Right cardiac atrium (tissue), 5 donors: ENCODE results near the gene DNAJC9. TPM values are rescaled to one million over a fixed set of nuclear protein-coding genes. Genes with fewer than 3 reads are reported as not detected.
"Not testable (repeated sequence)": the region's sequence is repeated elsewhere in the genome, so short reads cannot be mapped to it uniquely, and the experiment has no call there.

Experiments
- ATAC-seq, 2 donors: fragments of 200-7000 bp; cut with Tn5 transposase; one replicate each; pipeline versions ENCODE4 v1.8.0 to v1.9.1; 2020; ENCODE audit warnings: moderate library complexity in 2 of 2, mild to moderate bottlenecking in 1 of 2
- DNase-seq, 3 donors: peaks; one replicate each; pipeline ENCODE4 v3.0.0-alpha.2; 2020
- H3K27ac ChIP-seq: one replicate; pipeline ENCODE4 v1.5.1; 2013; ENCODE audit warnings: mild to moderate bottlenecking, low read length, control low read depth, moderate library complexity
- H3K27me3 ChIP-seq: one replicate; pipeline ENCODE4 v1.6.1; 2013; ENCODE audit not compliant: control insufficient read depth, insufficient read depth
- H3K4me1 ChIP-seq: one replicate; pipeline ENCODE4 v1.6.1; 2013; ENCODE audit warnings: low read length; ENCODE audit not compliant: control insufficient read depth, insufficient read depth
- H3K4me3 ChIP-seq: one replicate; pipeline ENCODE4 v1.5.1; 2013; ENCODE audit warnings: low read length, control low read depth
- H3K9me3 ChIP-seq: one replicate; pipeline ENCODE4 v1.6.1; 2013; ENCODE audit warnings: low read length; ENCODE audit not compliant: control insufficient read depth
- WGBS: extraction: QIAGEN DNeasy Blood & Tissue Kit; methylation state at CpG from one replicate; pipeline ENCODE4 v1.1.7; 2013; 5-methylcytosine and 5-hydroxymethylcytosine counted together
- intact Hi-C, 4 donors: fragments of 100-400 bp; cut with DNase I; formaldehyde crosslinking; loops; one replicate each; pipeline versions ENCODE4 v1.11.0 to v1.14.0; 2022 to 2023
- polyA plus RNA-seq: library from polyadenylated mRNA; stranded (reverse); fragments of 200-250 nt; gene quantifications from one replicate; pipeline ENCODE4 v1.2.3, GENCODE V29; 2013
- total RNA-seq, 4 donors: library from RNA; stranded (reverse); fragmentation: NEBNext Ultra II Directional; extraction: Animal tissue kit (Norgen Biotek cat#: 25700); gene quantifications; one replicate each; pipeline ENCODE4 v1.2.1, GENCODE V29; 2021
- donor health status: healthy with polysubstance abuse.
- donor health status: DM: no; HTN: yes; CAD: no.
- donor health status: DM: no; HTN: no; CAD: no.
- donor health status: DM: no; HTN: yes; CAD: no; lungs with severe emphysema.
- donor health status: DM: yes; HTN: yes; CAD: no.

Gene DNAJC9
- total and polyA plus RNA-seq, 5 donors, result 6.5 to 10.6 (median 9.8) TPM

DNA sequence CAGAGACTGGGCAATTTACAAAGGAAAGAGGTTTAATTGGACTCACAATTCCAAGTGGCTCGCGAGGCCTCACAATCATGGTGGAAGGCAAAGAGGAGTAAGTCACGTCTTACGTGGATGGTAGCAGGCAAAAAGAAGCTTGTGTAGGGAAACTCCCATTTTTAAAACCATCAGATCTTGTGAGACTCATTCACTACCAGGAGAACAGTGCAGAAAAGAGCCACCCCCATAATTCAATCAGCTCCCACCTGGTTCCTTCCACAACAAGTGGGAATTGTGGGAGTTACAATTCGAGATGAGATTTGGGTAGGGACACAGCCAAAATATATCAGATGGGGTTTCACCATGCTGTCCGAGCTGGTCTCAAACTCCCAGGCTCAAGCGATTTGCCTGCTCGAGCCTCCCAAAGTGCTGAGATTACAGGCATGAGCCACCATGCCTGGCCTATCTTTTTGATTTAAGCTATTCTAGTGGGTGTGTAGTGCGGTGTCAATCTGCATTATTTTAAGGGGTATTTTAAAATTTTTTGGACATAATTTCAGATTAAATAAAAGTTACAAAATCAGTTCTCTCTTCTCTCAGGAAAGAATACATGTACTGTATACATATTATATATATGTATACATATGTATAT lies 14.4 kb upstream of the DNAJC9 start:
- WGBS, result 86% methylated on average over 9 of the region's 9 CpGs
- intact Hi-C loops, result no loop called here
- no peaks in the 10 kb centered on the region for H3K9me3 ChIP-seq
- H3K4me3 ChIP-seq, result no peak overlapping the region
- H3K4me1 ChIP-seq, result no peaks in the 10 kb centered on the region
- H3K27me3 ChIP-seq, result no peaks in the 10 kb centered on the region
- no peak for ATAC-seq
- DNase-seq, result no peak
- no peak overlapping the region for H3K27ac ChIP-seq

DNA sequence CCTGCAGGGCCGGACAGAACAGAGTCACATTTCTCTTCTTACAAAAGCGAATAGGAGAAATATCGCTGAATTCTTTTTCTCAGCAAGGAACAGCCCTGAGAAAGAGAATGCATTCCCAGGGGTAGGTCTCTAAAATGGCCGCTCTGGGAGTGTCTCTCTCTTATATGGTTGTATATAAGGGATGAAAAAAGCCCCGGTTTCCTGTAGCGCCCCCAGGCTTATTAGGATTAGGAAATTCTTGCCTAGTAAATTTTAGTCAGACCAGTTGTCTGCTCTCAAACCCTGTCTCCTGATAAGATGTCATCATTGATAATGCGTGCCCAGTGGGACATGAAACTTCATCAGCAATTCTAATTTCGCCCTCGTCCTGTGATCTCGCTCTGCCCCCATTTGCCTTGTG lies 11.6 kb upstream of the DNAJC9 start:
- WGBS, result 96% methylated on average over 10 of the region's 10 CpGs
- H3K4me1 ChIP-seq, ATAC-seq, H3K4me3 ChIP-seq, intact Hi-C loops, H3K27me3 ChIP-seq, H3K9me3 ChIP-seq, H3K27ac ChIP-seq, DNase-seq: not testable (repeated sequence)

DNA sequence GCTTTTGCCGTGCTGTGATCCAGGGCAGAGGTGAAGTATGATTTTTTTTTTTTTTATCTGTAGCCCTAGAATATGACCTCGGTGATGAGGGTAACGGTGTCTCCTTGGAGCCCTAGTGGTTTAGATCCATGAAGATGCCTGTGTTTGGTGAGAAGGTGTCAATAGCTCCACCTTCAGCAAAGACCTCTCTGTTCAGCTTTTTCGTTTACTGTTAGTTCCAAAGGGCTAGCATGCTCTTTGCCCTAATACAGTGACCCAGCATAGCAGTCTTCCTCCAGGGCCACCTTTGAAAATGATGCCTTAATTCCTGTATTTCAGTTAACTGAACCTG lies 6.1 kb upstream of the DNAJC9 start:
- Histone ChIP-seq H3K27me3 (no peaks in the 10 kb centered on the region), H3K4me3 (peak overlapping the region; percentile 63), H3K9me3 (no peaks in the 10 kb centered on the region), H3K4me1 (peaks cover 4% of the 10 kb centered on the region), H3K27ac (peak overlapping the region; percentile 89)
- DNase-seq, result no peak
- WGBS, result 2% methylated on average over 4 of the region's 4 CpGs
- no peak for ATAC-seq
- intact Hi-C loops, result no loop called here

DNA sequence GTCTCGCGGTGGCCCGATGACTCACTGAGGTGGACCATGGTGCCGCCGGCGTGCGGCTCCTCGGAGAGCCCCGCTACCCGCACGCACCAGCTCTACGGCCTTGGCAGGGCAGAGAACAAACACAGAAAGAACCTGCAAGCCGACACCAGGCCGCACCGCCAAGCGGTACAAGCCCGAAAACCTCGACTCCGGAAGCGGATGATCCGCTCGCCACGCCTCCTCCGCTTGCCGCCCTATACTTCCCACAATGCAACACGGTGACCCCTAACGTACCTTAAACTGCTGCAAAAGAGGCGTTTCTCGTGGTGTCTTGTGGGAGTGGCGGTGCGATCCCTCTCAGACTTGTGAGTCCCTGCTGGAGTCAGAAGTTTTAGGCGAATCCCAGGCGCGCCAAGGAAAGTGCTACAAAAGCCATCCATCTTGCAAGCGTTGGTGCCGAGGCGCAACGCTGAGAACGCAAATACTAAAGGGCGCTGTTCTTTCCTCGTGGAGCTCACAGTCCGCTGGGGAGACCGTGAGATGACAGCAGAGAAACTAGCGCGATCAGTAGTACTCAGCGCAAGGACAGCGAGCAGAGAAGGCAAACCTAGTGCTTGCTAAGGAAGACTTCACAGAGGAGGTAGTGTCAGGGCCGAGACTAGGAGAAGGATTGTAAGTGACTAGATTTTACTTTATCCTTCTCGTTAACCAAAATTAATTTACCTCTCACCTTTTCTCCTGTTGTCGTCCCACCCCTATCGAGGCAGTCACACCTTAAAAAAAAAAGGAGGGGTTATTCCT lies 5.6 kb upstream of the DNAJC9 start, which contains the start of gene MRPS16:
TSS of gene MRPS16 (minus strand) at position 200 of the 780 bp plus-strand sequence. CDS start at position 38, 162 bp downstream.
- Histone ChIP-seq H3K9me3 (no peaks in the 10 kb centered on the region), H3K27ac (peak within 1 kb of the TSS; percentile 89), H3K4me3 (peak within 1 kb of the TSS; percentile 63), H3K4me1 (peaks cover 4% of the 10 kb centered on the region), H3K27me3 (no peaks in the 10 kb centered on the region)
- intact Hi-C loops, result no loop called here
- DNase-seq (peak; percentile 93 to 97 (median 95)), ATAC-seq (peak; percentile 98 to 99)
- under 1% methylated on average over 51 of the region's 51 CpGs for WGBS

DNA sequence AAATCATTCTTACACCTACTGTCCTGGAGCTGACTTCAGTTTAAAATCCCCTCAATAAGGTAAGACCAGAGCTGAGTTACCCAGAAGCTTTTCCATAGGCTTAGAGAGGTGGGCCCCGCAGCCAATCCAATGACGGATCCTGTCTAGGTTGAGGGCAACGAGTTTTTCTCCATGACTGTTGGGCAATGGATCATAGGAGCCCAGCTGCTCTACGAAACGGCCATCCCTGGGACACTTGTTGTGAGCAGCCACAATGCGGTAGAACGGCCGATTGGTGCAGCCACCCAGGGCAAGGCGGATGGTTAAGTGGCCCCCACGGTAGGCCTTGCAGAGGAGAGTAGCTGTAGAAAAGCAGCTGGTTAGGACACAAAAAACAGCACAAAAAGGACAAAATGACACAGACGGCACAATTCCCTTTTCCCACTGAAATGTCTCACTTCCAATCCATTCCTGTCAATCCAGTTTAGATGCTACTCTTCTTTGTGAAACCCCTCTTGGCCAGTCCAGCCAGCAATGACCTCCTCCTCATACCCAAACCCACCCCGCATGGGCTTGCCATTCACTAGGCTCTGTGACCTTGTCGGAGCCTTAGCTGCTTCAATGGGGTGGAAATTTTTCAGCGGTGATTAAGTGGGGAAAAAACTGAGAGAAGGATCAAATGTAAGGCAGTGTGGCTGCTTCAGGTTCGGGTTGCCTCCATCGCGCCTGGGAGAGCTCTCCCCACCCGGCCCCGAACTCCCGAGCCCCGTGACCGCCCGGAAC lies 4.8 kb upstream of the DNAJC9 start:
- Histone ChIP-seq H3K4me1 (peaks cover 4% of the 10 kb centered on the region), H3K27ac (peak overlapping the region; percentile 73), H3K4me3 (peak overlapping the region; percentile 63), H3K9me3 (no peaks in the 10 kb centered on the region), H3K27me3 (no peaks in the 10 kb centered on the region)
- ATAC-seq (peak; percentile 76 to 83), DNase-seq (no peak)
- intact Hi-C loops, result no loop called here
- 19% methylated on average over 23 of the region's 23 CpGs for WGBS

DNA sequence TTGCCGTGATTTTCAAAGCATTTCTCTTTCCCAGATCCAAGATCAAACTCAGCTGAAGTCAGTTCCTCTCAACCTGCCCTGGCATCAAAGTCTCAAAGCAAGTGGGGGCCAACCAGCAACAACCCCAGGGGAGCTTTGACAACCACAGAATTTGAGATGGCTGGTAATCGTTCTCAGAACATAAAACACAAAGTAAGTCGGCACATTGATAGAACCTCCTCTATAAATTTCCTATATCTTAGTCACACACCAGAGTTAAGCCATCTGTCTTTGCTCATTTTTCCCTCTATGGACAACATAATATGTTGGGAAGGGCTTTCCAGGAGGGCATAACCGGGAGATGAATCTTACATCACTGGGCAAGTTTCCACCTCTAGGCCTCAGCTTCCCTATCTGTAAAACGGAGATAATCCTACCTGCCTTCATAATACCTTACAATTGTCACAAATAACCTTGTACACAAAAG lies 1.2 kb upstream of the DNAJC9 start:
- H3K4me1 ChIP-seq, result peaks cover 7% of the 10 kb centered on the region
- WGBS, result 75% methylated on average over 5 of the region's 5 CpGs
- intact Hi-C loops, result no loop called here
- ATAC-seq (no peak), DNase-seq (no peak)
- no peak overlapping the region for H3K27ac ChIP-seq
- H3K27me3 ChIP-seq, result no peaks in the 10 kb centered on the region
- H3K4me3 ChIP-seq, result no peak overlapping the region
- no peaks in the 10 kb centered on the region for H3K9me3 ChIP-seq

DNA sequence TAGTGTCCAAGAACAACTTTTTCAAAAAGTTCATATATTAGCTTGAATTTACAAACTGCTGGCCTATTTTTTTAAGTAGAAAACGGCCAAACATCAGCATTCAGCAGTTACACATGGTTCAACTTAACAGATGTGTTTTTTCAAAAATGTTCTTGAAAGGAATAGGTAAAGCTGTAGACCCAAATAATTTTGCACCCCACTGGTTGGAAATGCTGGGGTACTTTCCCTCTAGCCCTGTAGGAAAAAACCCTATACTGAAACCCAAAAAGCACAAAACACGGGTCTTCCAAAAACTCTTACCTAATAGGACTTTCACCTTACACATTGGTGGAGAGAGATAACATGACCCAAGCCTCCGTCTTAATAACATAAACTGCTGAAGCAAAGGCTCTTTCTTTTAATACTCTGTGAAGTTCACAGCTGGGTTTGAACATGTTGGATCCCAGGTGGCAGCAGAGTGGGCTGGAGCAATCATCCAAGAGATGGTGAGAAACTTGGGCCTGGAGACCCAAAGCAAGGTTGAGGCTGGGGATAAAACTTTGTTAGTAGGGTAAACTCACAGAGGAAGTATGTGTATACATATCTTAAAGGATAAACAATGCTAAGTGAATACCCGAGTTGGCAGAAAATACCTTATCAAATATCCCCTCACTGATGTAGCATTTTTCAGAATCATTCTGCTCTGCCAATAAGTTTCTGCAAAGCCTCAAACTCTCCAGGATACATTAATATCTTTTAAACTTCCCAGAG lies 629 bp upstream of the DNAJC9 start:
- WGBS, result 43% methylated on average over 4 of the region's 4 CpGs
- no peak for ATAC-seq
- Histone ChIP-seq H3K27me3 (no peaks in the 10 kb centered on the region), H3K9me3 (no peaks in the 10 kb centered on the region), H3K27ac (peak overlapping the region; percentile 24), H3K4me1 (peaks cover 7% of the 10 kb centered on the region), H3K4me3 (peak overlapping the region; percentile 68)
- no peak for DNase-seq
- intact Hi-C loops, result no loop called here

DNA sequence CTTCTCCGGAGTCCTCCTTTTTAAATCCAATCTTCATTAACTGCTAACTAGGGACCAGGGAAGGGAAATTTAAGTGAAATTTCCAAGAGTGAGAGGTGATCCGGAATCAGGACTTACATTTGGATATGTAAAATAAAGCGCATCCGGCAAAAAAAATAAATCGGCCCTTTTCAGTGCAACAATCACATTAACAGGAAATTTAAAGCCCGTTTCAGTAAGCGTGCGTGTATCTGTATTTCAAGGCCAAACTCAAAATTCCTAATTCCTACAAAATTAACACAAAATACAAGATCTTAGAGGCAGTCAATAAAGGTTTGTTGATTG lies 771 bp downstream of the DNAJC9 start:
- no peak for ATAC-seq
- intact Hi-C loops, result no loop called here
- Histone ChIP-seq H3K4me1 (peaks cover 3% of the 10 kb centered on the region), H3K9me3 (no peaks in the 10 kb centered on the region), H3K27me3 (no peaks in the 10 kb centered on the region), H3K27ac (no peak overlapping the region), H3K4me3 (peak overlapping the region; percentile 68)
- WGBS, result 4% methylated on average over 8 of the region's 8 CpGs
- no peak for DNase-seq

DNA sequence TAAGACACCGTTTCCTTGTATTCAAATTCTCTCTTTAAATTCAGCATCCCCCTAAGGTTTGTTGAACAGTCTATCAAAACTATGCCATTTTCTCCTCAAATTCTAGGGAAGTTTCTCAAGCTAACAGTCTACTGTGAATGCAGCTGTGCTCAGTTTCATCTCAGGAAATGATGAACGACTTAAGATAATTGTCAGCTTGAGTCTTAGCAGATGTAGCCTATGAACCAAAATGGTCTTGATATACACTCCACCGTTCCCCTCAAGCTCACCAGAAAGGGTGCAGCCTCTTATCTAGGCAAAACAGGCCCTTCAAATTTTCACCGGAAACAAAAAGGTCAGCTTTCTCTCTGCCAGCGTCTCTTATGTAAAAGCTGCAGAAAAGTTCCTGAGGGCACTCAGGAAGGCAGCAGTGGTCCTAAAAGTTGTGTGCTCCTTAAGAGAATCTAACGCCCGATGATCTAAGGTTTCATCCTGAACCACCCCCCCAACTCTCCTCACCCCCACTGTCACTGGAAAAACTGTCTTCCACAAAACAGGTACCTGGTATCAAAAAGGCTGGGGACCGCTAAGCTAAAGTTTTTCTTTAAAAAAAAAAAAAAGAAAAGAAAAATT lies 2.1 kb downstream of the DNAJC9 start:
- H3K27ac ChIP-seq, result no peak overlapping the region
- H3K27me3 ChIP-seq, result no peaks in the 10 kb centered on the region
- WGBS, result 37% methylated on average over 8 of the region's 8 CpGs
- H3K4me3 ChIP-seq, result no peak overlapping the region
- ATAC-seq (no peak), DNase-seq (no peak)
- H3K9me3 ChIP-seq, result no peaks in the 10 kb centered on the region
- intact Hi-C loops, result no loop called here
- peaks cover 3% of the 10 kb centered on the region for H3K4me1 ChIP-seq

DNA sequence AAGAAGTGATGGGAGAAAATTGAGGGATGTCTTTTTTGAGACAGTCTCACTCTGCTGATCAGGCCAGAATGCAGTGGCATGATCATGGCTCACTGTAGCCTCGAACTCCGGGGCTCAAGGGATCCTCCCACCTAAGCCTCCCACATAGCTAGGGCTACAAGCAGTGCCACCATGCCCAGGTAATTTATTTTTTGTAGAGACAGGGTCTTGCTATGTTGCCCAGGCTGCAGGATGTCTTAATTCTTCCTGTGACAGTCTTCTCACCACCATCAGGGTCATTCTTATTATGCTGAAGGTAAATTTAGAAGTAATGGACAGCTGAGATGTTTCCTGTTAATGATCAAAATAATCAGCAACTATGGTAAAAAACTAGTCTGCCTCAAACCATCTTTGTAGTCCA lies 7.1 kb downstream of the DNAJC9 start:
- Histone ChIP-seq H3K27me3 (no peaks in the 10 kb centered on the region), H3K4me3 (no peak overlapping the region), H3K9me3 (no peaks in the 10 kb centered on the region), H3K27ac (no peak overlapping the region), H3K4me1 (peaks cover 1% of the 10 kb centered on the region)
- DNase-seq (no peak), ATAC-seq (no peak)
- WGBS, result 94% methylated on average over 2 of the region's 2 CpGs
- intact Hi-C loops, result no loop called here
